GM21825 (cell line): Measurements from ENCODE around the gene ELOB.
A peak's percentile ranks its signal among the peaks of the same experiment; 100 is the strongest.

Experiments
- ATAC-seq: cut with Tn5 transposase; IDR thresholded peaks from one replicate; pipeline ENCODE4 v1.9.1; 2021; ENCODE audit warnings: mild to moderate bottlenecking, moderate library complexity; ENCODE audit not compliant: unreplicated experiment

Gene ELOB

GRCh38 chr16:2751577-2752034 lies 25.5 kb downstream of the ELOB start:
- peak; percentile 30 for ATAC-seq

- no peak for ATAC-seq
Observed at GRCh38 chr16:2749936-2750335, 27.1 kb downstream of the ELOB start.

GRCh38 chr16:2749476-2749875 lies 27.6 kb downstream of the ELOB start:
- no peak for ATAC-seq

- ATAC-seq = no peak
Observed at GRCh38 chr16:2748757-2749455, 28.2 kb downstream of the ELOB start.

- ATAC-seq = no peak
Observed at GRCh38 chr16:2745961-2746360, 31.1 kb downstream of the ELOB start.

GRCh38 chr16:2745116-2745890 lies 31.8 kb downstream of the ELOB start:
- no peak for ATAC-seq

- ATAC-seq = no peak
Observed at GRCh38 chr16:2744711-2745110, 32.4 kb downstream of the ELOB start.

- no peak for ATAC-seq
Observed at GRCh38 chr16:2743007-2743810, 33.9 kb downstream of the ELOB start.

GRCh38 chr16:2742323-2743006 lies 34.6 kb downstream of the ELOB start:
- no peak for ATAC-seq

- no peak for ATAC-seq
Observed at GRCh38 chr16:2741168-2741567, 35.9 kb downstream of the ELOB start.

GRCh38 chr16:2740476-2740875 lies 36.6 kb downstream of the ELOB start:
- no peak for ATAC-seq

GRCh38 chr16:2739625-2740430 lies 37.3 kb downstream of the ELOB start:
- ATAC-seq = no peak

GRCh38 chr16:2738615-2739014 lies 38.5 kb downstream of the ELOB start:
- ATAC-seq = no peak

- ATAC-seq = no peak
Observed at GRCh38 chr16:2737895-2738418, 39.1 kb downstream of the ELOB start.

GRCh38 chr16:2737238-2737605 lies 39.9 kb downstream of the ELOB start:
- no peak for ATAC-seq

GRCh38 chr16:2736476-2737237 lies 40.4 kb downstream of the ELOB start:
- ATAC-seq = no peak

GRCh38 chr16:2734844-2735515 lies 42.1 kb downstream of the ELOB start:
- ATAC-seq = no peak

- no peak for ATAC-seq
Observed at GRCh38 chr16:2728034-2728433, 49.0 kb downstream of the ELOB start.

GRCh38 chr16:2726923-2727322 lies 50.2 kb downstream of the ELOB start:
- no peak for ATAC-seq
